ENCODE data around the gene PIPOX.

PIPOX gene, protein sequence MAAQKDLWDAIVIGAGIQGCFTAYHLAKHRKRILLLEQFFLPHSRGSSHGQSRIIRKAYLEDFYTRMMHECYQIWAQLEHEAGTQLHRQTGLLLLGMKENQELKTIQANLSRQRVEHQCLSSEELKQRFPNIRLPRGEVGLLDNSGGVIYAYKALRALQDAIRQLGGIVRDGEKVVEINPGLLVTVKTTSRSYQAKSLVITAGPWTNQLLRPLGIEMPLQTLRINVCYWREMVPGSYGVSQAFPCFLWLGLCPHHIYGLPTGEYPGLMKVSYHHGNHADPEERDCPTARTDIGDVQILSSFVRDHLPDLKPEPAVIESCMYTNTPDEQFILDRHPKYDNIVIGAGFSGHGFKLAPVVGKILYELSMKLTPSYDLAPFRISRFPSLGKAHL

GRCh38 chr17:29042679-29043538, at the start of gene PIPOX:
Gene PIPOX (plus strand): TSS chr17:29043141. CDS start chr17:29043226, 85 bp downstream.
- peak; percentile 92 for DNase-seq

GRCh38 chr17:28993645-28994426, 49.1 kb upstream of the PIPOX start:
- no peak for DNase-seq

DNA sequence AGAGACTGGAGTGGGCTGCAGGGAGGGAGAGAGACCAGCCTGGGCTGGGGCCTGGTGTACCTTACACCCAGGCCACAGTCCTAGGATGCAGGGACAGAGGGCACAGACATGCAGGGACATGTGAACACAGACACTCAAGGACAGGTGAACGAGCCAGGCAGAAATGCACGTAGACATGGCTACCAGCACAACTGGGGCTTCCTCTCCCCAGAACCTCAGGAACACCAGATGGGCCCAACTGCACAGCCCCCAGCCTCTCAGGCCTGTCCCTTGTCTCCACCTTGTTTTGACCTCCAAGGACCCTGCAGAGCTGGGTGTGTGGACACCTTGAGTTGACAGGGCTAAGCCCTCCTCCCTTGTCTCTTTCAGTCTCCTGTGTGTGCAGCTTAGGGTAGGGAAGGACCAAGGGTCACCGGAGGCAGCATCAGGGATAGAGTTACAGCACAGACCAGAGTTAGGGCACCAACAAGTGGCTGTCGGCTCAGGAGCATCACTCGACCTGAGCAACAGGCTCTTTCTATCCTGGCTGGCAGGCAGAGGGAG, 46.3 kb upstream of the PIPOX start:
- DNase-seq, result peak; percentile 12

- peak; percentile 89 for DNase-seq
Measured at GRCh38 chr17:28997806-28998205, 45.1 kb upstream of the PIPOX start.

- peak; percentile 57 for DNase-seq
Measured at GRCh38 chr17:28999206-28999605, 43.7 kb upstream of the PIPOX start.

DNA sequence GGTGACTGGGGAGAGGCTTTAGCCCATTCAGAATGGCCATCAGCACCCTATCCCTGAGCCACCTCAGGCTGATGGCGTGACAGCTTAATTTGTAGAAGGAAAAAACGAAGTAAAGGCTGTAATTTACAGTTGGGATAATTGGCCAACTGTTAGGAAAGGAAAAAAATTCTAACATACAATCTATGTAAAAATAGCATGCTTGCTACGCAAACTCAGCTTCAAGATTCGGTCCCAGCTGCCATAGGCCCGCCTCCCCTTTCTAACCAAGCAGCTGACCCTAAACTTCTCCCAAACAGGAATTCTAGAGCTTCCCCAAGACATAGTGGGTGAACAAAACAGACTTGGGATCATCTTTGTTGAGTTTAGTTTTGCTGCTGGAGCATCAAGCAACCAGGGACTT, 42.0 kb upstream of the PIPOX start:
- DNase-seq, result no peak

DNA sequence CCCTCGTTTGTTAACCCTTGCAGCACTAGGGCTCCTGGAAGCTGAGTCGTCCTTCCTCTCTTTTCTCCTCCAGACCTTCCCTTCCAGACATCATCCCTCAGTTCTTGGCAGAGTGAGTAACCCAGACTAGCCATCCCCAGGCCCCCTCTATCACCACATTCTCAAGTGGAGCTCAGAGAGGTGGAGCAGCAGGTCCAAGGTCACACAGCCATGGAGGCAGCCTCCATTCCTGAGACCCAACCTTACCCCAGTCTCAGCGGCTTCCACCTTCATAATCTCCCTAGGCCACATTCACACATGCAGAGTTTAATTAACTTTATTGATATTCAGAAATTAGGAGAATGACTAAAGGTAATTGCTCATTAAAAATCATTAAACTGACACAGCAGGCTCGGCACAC, 40.1 kb upstream of the PIPOX start:
- no peak for DNase-seq

- DNase-seq, result no peak
Measured at GRCh38 chr17:29003289-29003688, 39.7 kb upstream of the PIPOX start.

- DNase-seq, result no peak
Measured at GRCh38 chr17:29004081-29004692, 38.8 kb upstream of the PIPOX start.

- DNase-seq, result peak; percentile 78
Measured at GRCh38 chr17:29005936-29006511, 36.9 kb upstream of the PIPOX start, which contains the start of gene SEZ6. Gene SEZ6 (minus strand): TSS chr17:29006033. CDS start chr17:29005869, 164 bp downstream.

DNA sequence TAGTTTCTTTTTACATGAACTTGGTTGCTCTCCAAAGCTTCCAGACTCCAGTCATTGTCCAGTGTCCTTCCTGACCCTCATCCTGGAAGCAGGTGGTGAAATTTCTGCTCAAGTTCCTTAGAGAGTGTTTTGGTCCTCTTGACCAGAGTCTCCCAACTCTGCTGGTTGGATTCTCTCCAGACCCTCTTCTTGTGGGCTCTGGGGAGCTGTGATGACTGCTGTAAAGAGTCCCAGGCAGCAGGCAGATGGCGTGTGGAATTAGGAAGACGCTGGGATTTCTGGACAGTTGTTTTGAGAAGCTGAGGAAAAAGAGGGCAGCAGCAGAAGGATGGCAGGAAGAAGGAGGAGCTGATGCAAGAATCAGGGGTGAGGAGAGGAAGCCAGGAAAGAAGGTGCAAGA, 35.5 kb upstream of the PIPOX start:
- no peak for DNase-seq

GRCh38 chr17:29007860-29008455, 35.0 kb upstream of the PIPOX start:
- DNase-seq, result no peak

GRCh38 chr17:29008591-29008990, 34.4 kb upstream of the PIPOX start:
- no peak for DNase-seq

DNA sequence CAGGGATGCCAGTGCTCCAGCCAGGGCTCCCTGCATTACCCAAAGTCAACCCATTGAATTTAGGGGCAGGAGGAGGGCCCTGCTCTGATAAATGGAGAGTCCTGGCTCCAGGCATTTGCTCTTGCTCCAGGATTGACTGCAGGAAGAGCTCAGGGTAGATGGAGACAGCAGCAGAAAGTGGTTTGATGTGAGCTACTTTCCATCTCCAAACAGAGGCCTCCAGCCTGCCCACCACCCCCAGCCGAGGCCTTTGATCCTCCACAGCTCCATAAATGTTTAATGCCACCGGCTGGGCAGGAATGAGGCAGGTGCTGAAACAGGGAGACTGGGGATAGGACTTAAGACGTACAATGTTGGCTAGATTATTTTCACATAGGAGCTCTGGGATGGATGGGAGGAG, 32.8 kb upstream of the PIPOX start:
- DNase-seq, result no peak

DNA sequence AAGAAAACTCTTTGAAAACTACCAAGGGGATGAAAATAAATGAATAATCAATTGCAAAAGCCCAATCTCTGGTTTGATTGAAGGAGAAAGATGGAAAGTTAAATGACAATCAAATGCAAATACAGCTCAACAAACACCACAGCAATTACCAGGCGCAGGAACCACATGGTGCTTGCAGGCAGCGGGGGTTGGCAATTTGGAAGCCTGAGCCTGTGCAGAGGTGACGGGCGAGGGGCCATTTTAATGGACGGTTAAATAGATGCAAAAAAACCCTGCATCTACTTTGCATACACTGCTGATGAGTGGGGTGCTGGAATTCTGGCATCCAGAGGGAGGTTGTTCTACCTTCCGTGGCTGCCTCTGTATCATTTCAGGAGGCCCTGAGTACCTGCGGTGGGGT, 32.4 kb upstream of the PIPOX start:
- DNase-seq, result no peak

GRCh38 chr17:29012535-29012934, 30.4 kb upstream of the PIPOX start:
- DNase-seq, result no peak

DNA sequence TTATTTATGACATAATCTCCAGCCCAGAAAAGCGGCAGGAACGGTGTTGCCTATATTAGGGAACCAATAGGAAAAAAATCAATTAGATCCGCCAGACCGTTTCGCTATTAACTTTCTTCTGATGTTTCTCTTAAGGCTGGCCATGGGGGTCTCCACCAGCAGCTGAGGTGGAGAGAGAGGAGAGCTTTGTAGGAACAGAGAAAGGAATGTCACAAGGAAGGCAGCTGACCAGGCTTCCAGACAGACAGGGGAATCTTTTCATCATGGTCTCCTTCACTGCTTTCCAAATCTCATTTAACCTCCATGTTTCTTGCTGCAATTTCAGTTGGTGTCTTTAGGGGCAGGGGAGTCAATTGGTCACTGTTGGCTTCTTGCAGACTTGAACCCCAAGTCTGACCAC, 28.2 kb upstream of the PIPOX start:
- no peak for DNase-seq

DNA sequence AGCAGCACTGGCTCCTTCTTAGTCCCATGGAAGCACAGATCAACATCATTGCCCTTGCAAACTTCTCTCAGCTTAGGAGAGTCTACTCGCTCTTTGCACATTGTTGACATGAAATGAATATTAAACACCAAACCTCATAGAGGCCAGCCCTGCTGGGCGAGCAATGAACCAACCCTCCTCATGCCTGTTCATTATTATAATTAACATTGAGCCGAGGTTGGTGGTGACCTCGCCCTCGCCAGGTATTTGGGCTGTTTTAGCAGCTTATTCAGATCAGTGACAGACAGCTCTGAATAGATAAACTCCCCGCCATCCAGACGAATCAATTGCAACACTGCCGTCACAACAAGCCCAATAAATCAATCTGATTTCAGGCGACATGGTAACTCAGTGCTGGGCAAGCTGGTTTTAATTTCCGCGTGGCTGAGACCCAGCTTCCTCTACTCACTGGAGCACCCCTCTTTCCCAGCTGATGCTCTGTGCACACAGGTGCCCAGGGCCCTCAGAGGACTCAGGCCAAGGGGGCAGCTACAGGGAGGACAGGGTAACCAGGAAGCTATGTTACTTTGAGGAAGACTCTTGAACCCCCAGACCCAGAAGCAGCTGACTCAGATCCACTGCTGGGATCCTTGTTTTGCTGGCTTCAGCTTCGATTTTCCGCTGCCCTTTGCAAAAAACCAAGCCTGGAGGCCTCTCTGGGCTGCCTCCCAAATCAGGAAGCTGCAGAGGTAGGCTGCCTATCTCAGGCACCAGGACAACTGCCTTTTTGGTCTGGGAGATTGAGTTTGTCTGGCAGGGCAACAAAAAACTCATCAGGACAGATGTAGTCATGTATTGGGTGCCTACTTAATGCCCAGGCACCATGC, 26.4 kb upstream of the PIPOX start:
- no peak for DNase-seq

GRCh38 chr17:29018788-29019474, 24.0 kb upstream of the PIPOX start:
- DNase-seq, result no peak
